GM23338 (cell line): Measurements from ENCODE around the gene LMX1B. TPM values are rescaled to one million over a fixed set of nuclear protein-coding genes. Genes with fewer than 3 reads are reported as not detected.

ENCODE experiments used
- ATAC-seq: fragments of 200-7000 bp; cut with Tn5 transposase; 3 replicates; pipeline ENCODE4 v1.9.1; 2020
- DNase-seq: peaks from one replicate; pipeline ENCODE4 v3.0.0-alpha.2; 2015; ENCODE audit warnings: low spot score
- H2AFZ ChIP-seq: fragments of 200-600 bp; sonication (generic); 2 replicates; pipeline ENCODE4 v1.8.0; 2016; ENCODE audit warnings: antibody characterized with exemption, mild to moderate bottlenecking, moderate library complexity
- H3F3A ChIP-seq: fragments of 200-600 bp; sonication (generic); replicated peaks from 2 replicates; pipeline ENCODE4 v1.8.0; 2017; ENCODE audit warnings: antibody characterized with exemption, mixed run types, low read depth
- H3K27ac ChIP-seq: fragments of 200-600 bp; sonication (generic); 2 replicates; pipeline ENCODE4 v1.6.1; 2016; ENCODE audit warnings: low read depth
- H3K27me3 ChIP-seq: fragments of 200-600 bp; sonication (generic); 2 replicates; pipeline ENCODE4 v1.8.0; 2016; ENCODE audit warnings: mild to moderate bottlenecking, mixed run types, moderate library complexity; ENCODE audit not compliant: insufficient read depth
- H3K36me3 ChIP-seq: fragments of 200-600 bp; sonication (generic); 2 replicates; pipeline ENCODE4 v1.8.0; 2016; ENCODE audit warnings: mild to moderate bottlenecking; ENCODE audit not compliant: insufficient read depth
- H3K4me1 ChIP-seq: fragments of 200-600 bp; sonication (generic); 2 replicates; pipeline ENCODE4 v1.8.0; 2016; ENCODE audit warnings: mild to moderate bottlenecking, moderate library complexity; ENCODE audit not compliant: insufficient read depth
- H3K4me2 ChIP-seq: fragments of 200-600 bp; sonication (generic); 2 replicates; pipeline ENCODE4 v1.7.1; 2017; ENCODE audit warnings: mixed run types
- H3K4me3 ChIP-seq: fragments of 200-600 bp; sonication (generic); 2 replicates; pipeline ENCODE4 v1.6.1; 2016; ENCODE audit warnings: mixed run types
- H3K79me2 ChIP-seq: fragments of 200-600 bp; sonication (generic); replicated peaks from 2 replicates; pipeline ENCODE4 v1.8.0; 2017; ENCODE audit warnings: mild to moderate bottlenecking; ENCODE audit not compliant: insufficient read depth
- H3K9me2 ChIP-seq: fragments of 200-600 bp; sonication (generic); 2 replicates; pipeline ENCODE4 v1.8.0; 2017; ENCODE audit not compliant: insufficient read depth
- H4K20me1 ChIP-seq: fragments of 200-600 bp; sonication (generic); replicated peaks from 2 replicates; pipeline ENCODE4 v1.8.0; 2017; ENCODE audit warnings: mild to moderate bottlenecking; ENCODE audit not compliant: insufficient read depth
- H3K27ac Mint-ChIP-seq: 2 replicates; pipeline ENCODE4 v1.8.0; 2020; ENCODE audit warnings: inconsistent platforms, mild to moderate bottlenecking, moderate library complexity, mixed read lengths
- H3K27me3 Mint-ChIP-seq: 3 replicates; pipeline ENCODE4 v1.8.0; 2022; ENCODE audit warnings: low read depth, mild to moderate bottlenecking, moderate library complexity, mixed read lengths, inconsistent platforms; ENCODE audit not compliant: insufficient read depth, poor library complexity
- H3K36me3 Mint-ChIP-seq: 3 replicates; pipeline ENCODE4 v1.8.0; 2021; ENCODE audit warnings: low read depth, mild to moderate bottlenecking, inconsistent platforms, moderate library complexity, mixed read lengths
- H3K4me1 Mint-ChIP-seq: 3 replicates; pipeline ENCODE4 v1.8.0; 2020; ENCODE audit warnings: mild to moderate bottlenecking, inconsistent platforms, mixed read lengths
- H3K4me3 Mint-ChIP-seq: 3 replicates; pipeline ENCODE4 v1.8.0; 2021; ENCODE audit warnings: moderate library complexity, mild to moderate bottlenecking, inconsistent platforms, mixed read lengths
- H3K9me3 Mint-ChIP-seq: 3 replicates; pipeline ENCODE4 v1.8.0; 2020; ENCODE audit warnings: moderate library complexity, mild to moderate bottlenecking, inconsistent platforms, mixed read lengths
- CREB1 ChIP-seq: fragments of 250-450 bp; sonication (Bioruptor Pico); IDR thresholded peaks from 2 replicates; pipeline ENCODE4 v1.5.0; 2020; ENCODE audit warnings: low read depth, mild to moderate bottlenecking, moderate library complexity
- CTCF ChIP-seq, 2 experiments: fragments of 200-600 bp in 1 of 2; sonication (generic) in 1 of 2; conservative IDR thresholded peaks; 2 replicates each; pipeline versions ENCODE4 v1.5.1 to v1.6.1; 2016 to 2017; ENCODE audit warnings: antibody characterized with exemption in 2 of 2, low read depth in 2 of 2, mild to moderate bottlenecking in 2 of 2, moderate library complexity in 1 of 2
- ETS1 ChIP-seq: IDR thresholded peaks from 2 replicates; pipeline ENCODE4 v1.6.1; 2016; ENCODE audit warnings: antibody characterized with exemption
- EZH2 ChIP-seq: fragments of 200-600 bp; sonication (generic); IDR thresholded peaks from one replicate; pipeline ENCODE4 v1.8.0; 2017; ENCODE audit warnings: antibody characterized with exemption, mild to moderate bottlenecking, low read depth; ENCODE audit not compliant: unreplicated experiment
- EZH2phosphoT487 ChIP-seq: fragments of 200-600 bp; sonication (generic); IDR thresholded peaks from one replicate; pipeline ENCODE4 v1.8.1; 2018; ENCODE audit warnings: antibody characterized with exemption; ENCODE audit not compliant: unreplicated experiment
- JUNB ChIP-seq: IDR thresholded peaks from one replicate; pipeline ENCODE4 v1.6.1; 2016; ENCODE audit warnings: antibody characterized with exemption; ENCODE audit not compliant: unreplicated experiment
- NANOG ChIP-seq: IDR thresholded peaks from 2 replicates; pipeline ENCODE4 v1.6.1; 2016; ENCODE audit warnings: antibody characterized with exemption, borderline replicate concordance
- POLR2AphosphoS5 ChIP-seq: IDR thresholded peaks from 2 replicates; pipeline ENCODE4 v1.6.1; 2016; ENCODE audit warnings: antibody characterized with exemption, low read depth
- REST ChIP-seq: IDR thresholded peaks from one replicate; pipeline ENCODE4 v1.6.1; 2018; ENCODE audit warnings: antibody characterized with exemption; ENCODE audit not compliant: unreplicated experiment
- STAT1 ChIP-seq: IDR thresholded peaks from one replicate; pipeline ENCODE4 v1.6.1; 2016; ENCODE audit warnings: antibody characterized with exemption; ENCODE audit not compliant: unreplicated experiment
- ZNF114 ChIP-seq: fragments of 250-450 bp; sonication (Bioruptor Pico); IDR thresholded peaks from 2 replicates; pipeline ENCODE4 v1.5.0; 2020; ENCODE audit warnings: mild to moderate bottlenecking, moderate library complexity
- ZNF331 ChIP-seq: fragments of 250-450 bp; sonication (Bioruptor Pico); IDR thresholded peaks from 2 replicates; pipeline ENCODE4 v1.5.0; 2020; ENCODE audit warnings: low read depth, mild to moderate bottlenecking, moderate library complexity
- ZNF462 ChIP-seq: fragments of 250-450 bp; sonication (Bioruptor Pico); IDR thresholded peaks from 2 replicates; pipeline ENCODE4 v1.5.0; 2020; ENCODE audit warnings: mild to moderate bottlenecking, moderate library complexity
- polyA plus RNA-seq: library from polyadenylated mRNA; unstranded; fragments of >200 nt; fragmentation: Nextera tagmentation; extraction: Ambion mirVana; gene quantifications from 2 replicates; pipeline ENCODE4 v1.2.1, GENCODE V29; 2016
- total RNA-seq: library from RNA; depleted of rRNA; stranded (reverse); fragments of >200 nt; shearing (Covaris generic); gene quantifications from 2 replicates; pipeline ENCODE4 v1.2.3, GENCODE V29; 2014

LMX1B gene
- total and polyA plus RNA-seq, 2 experiments from 2014 or later, result 0.08 to 0.21 TPM

GRCh38 chr9:126706698-126707053 lies 92.9 kb downstream of the LMX1B start:
- Mint-ChIP-seq H3K36me3 (no peaks in the 10 kb centered on the region), H3K27me3 (peaks cover 28% of the 10 kb centered on the region), H3K4me1 (peaks cover 21% of the 10 kb centered on the region), H3K4me3 (no peak overlapping the region), H3K9me3 (no peaks in the 10 kb centered on the region), H3K27ac (no peak overlapping the region)
- Histone ChIP-seq H3K4me1 (peaks cover 3% of the 10 kb centered on the region), H2AFZ (no peak overlapping the region), H4K20me1 (no peaks in the 10 kb centered on the region), H3K9me2 (no peaks in the 10 kb centered on the region), H3K36me3 (no peaks in the 10 kb centered on the region), H3K4me3 (no peak overlapping the region), H3K79me2 (no peaks in the 10 kb centered on the region), H3K27ac (no peak overlapping the region), H3K27me3 (peaks cover 26% of the 10 kb centered on the region), H3F3A (no peaks in the 10 kb centered on the region), H3K4me2 (no peak overlapping the region)
- no peak for DNase-seq
- TF ChIP-seq EZH2phosphoT487 (no peak), ZNF114 (no peak), EZH2 (no peak), REST (no peak), ZNF462 (CRISPR knock-in tag) (no peak), ETS1 (no peak), ZNF331 (CRISPR knock-in tag) (no peak), CTCF (conservative IDR thresholded peaks at IDR 0.05; ENCODE audit: low read depth in 2 of 2) (no peak), CREB1 (no peak), NANOG (no peak), POLR2AphosphoS5 (no peak), JUNB (no peak), STAT1 (no peak)
- no peak for ATAC-seq
